ENCODE measurements around the gene STX7.

DNA sequence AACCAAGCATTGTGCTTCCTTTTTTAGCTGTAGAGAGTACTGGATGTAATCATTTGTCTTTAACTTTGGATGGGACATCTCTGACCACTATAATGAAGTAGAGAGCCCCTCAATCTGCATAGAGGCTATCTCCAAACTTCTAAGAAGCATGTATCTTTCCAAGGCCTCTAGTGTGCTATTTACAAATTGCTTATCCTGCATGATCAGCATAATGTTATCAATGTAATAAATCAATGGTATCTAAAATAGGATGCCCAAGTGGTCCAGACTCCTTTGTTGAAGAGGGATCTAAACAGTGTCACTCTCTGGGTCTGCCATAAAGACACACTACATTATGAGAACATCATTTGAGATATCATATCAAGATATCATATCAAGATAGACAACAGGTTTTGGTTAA lies 31.9 kb upstream of the STX7 start:
- TF ChIP-seq, protein P1, sequence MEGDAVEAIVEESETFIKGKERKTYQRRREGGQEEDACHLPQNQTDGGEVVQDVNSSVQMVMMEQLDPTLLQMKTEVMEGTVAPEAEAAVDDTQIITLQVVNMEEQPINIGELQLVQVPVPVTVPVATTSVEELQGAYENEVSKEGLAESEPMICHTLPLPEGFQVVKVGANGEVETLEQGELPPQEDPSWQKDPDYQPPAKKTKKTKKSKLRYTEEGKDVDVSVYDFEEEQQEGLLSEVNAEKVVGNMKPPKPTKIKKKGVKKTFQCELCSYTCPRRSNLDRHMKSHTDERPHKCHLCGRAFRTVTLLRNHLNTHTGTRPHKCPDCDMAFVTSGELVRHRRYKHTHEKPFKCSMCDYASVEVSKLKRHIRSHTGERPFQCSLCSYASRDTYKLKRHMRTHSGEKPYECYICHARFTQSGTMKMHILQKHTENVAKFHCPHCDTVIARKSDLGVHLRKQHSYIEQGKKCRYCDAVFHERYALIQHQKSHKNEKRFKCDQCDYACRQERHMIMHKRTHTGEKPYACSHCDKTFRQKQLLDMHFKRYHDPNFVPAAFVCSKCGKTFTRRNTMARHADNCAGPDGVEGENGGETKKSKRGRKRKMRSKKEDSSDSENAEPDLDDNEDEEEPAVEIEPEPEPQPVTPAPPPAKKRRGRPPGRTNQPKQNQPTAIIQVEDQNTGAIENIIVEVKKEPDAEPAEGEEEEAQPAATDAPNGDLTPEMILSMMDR (IDR thresholded peaks at IDR 0.05), result no peak
- no peak for TF ChIP-seq POLR2A (IDR thresholded peaks at IDR 0.05)

All from esophagus squamous epithelium (tissue), 4 donors.